Measurements from ENCODE around the gene CD4. TPM values are rescaled to one million over a fixed set of nuclear protein-coding genes. Genes with fewer than 3 reads are reported as not detected.

The CD4 gene
- total RNA-seq, 4 donors from 2014 or later, result 16.4 to 65.4 (median 29.6) TPM

DNA sequence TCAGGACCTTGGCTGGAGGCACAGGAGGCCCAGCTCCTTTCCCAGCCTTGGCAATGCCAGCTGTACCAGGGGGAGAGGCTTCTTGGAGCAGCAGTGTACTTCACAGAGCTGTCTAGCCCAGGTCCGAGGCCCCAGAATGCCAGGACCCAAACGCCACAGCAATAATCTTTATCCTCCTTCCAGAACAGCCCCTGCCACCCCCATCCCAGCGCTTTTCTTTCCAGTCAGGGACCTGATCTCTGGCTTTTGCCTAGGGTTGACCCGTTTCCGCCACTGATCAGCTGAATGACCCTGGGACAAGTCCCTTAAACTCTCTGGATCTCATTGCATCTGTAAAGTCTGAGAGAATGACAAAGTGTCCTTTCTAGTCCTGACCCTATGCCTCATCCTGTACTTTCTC, 11.9 kb upstream of the CD4 start:
- TF ChIP-seq, protein P1, sequence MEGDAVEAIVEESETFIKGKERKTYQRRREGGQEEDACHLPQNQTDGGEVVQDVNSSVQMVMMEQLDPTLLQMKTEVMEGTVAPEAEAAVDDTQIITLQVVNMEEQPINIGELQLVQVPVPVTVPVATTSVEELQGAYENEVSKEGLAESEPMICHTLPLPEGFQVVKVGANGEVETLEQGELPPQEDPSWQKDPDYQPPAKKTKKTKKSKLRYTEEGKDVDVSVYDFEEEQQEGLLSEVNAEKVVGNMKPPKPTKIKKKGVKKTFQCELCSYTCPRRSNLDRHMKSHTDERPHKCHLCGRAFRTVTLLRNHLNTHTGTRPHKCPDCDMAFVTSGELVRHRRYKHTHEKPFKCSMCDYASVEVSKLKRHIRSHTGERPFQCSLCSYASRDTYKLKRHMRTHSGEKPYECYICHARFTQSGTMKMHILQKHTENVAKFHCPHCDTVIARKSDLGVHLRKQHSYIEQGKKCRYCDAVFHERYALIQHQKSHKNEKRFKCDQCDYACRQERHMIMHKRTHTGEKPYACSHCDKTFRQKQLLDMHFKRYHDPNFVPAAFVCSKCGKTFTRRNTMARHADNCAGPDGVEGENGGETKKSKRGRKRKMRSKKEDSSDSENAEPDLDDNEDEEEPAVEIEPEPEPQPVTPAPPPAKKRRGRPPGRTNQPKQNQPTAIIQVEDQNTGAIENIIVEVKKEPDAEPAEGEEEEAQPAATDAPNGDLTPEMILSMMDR (IDR thresholded peaks at IDR 0.05; ENCODE audit: low read depth), result no peak

DNA sequence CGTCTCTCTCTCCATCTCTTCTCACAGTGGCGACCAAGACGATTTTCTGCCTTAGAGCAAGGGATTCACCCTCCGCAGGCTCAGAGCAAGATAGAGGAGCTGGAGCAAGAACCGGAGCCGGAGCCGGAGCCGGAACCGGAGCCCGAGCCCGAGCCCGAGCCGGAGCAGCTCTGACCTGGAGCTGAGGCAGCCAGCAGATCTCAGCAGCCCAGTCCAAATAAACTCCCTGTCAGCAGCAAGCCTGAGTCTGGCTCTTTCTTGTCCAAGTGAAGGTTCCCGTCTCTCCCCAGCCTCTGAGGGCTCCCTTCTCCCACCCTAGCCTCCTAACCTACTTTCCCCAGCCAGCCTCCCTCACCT, 11.1 kb upstream of the CD4 start:
- TF ChIP-seq, protein P1 (IDR thresholded peaks at IDR 0.05; ENCODE audit: low read depth), result no peak

DNA sequence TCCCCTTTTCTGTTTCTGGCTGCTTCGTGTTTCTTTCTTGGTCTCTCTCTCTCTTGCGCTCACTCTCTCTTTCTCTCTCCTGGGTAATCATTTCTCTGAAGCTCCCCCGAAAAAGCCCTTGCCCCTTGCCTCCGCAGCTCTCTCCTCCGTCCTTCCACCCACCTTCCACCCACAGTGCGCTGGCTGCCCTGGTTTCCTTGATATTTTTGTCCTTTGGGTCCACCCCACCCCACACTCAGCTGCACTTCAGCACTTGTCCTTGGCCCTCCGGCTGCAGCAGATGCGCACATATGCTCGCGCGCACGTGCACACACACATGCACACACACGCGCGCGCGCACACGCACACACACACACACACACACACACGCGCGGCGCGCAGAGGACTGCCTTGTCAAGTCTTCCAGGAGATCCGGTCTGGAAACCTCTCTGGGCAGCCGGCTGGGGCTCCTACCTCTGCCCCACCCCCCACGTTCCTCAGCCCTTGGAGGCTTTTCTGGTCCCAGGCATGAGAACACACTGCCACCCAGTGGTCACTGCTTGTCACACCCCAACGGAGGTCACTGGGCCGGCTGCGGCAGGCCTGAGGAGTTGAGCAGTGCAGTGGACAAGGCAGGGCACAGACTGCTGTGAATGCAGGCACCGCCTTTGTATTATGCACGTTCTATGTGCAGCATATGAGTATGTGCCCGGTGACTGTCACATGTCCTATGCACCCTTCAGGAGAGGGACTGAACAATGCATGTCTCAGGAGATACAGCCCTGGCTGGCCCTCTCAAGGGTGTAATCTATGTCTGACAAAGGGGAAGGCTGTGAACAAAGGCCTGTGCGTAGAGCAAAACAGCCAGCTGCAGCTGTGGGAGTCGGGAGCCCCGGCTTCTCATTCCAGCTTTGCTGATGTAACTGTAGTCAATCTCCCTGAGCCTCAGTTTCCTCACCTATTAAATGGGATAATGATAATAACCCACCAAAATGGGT, 10.5 kb upstream of the CD4 start:
- TF ChIP-seq, protein P1 (IDR thresholded peaks at IDR 0.05; ENCODE audit: low read depth), result no peak

DNA sequence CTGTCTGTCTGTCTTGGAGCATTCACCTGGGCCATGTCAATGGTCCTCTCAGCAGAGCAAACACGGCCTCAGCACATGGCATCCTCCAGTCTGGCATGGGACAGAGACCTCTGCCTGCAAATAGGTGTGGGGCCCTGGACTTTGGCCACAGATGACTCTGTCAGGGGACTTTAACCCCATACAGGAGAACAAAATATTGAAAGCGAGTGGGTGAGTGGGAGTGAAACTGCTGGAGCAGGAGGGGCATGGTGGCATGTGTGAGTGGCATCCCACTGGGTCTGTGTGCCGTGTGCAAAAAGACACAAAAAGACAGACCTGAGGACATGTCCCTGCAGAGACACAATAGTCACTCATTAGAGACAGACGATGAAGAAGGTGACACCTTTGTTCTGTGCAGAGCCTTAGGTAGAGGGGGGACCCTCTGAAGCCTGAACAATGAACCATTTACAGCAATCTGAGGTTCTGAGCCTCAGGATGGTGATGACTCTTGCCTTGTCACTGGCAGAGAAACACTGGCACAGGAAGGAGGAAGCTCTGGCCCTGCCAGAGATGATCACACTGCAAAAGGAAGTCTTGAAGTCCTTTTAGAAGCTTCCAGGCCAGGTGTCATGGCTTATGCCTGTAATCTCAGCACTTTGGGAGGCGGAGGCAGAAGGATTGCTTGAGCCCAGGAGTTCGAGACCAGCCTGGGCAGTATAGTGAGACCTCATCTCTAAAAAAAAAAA, 9.5 kb upstream of the CD4 start:
- TF ChIP-seq, protein P1 (IDR thresholded peaks at IDR 0.05; ENCODE audit: low read depth), result no peak

DNA sequence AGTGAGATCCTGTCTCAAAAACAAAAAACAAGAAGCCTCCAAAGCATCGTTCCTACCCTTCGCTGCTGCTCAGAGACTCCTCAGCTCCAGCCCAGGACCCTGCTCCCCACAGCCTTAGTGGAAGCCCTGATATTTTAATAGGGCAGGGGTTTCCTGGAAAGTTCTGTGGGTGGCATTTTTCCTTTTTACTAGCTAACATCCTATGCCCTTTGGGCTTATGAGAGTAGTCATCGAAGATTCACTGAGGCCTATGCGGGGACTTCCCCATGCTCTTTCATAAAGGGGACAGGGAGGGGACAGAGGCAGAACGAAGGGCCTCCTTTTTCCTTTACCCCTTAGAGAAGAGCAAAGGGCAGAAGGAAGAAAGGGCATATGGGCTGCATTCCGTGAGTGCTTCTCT, 8.8 kb upstream of the CD4 start:
- TF ChIP-seq, protein P1 (IDR thresholded peaks at IDR 0.05; ENCODE audit: low read depth), result no peak

DNA sequence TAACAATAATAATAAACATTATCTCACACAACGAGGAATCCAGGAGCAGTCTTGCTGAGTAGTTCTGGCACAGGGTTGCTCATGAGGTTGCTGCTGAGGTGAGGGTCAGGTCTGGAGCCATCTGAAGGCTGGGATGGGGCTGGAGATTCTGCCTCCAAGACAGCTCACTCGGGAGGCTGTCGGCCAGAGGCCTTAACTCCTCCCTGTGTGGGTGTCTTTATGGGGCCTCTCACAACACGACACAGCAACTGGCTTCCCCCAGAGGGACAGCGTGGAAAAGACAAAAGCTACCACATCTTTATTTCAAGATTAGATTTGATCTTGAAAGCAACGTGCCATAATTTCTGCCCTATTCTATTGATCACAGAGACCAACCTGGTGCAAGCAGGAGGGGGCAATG, 7.2 kb upstream of the CD4 start:
- TF ChIP-seq, protein P1 (IDR thresholded peaks at IDR 0.05; ENCODE audit: low read depth), result no peak

Measured in subcutaneous adipose tissue (tissue), 4 donors.